DOHH2 (cell line): ENCODE measurements around the gene PLCL1.

Experiments
- EZH2phosphoT487 ChIP-seq: fragments of 200-600 bp; sonication (generic); IDR thresholded peaks from 2 replicates; pipeline ENCODE4 v1.6.1; 2017; ENCODE audit warnings: borderline replicate concordance, mild to moderate bottlenecking, antibody characterized with exemption, low read length, moderate library complexity, mixed read lengths
- TF ChIP-seq, protein P1 (sequence below): fragments of 200-600 bp; sonication (generic); IDR thresholded peaks from one replicate; pipeline ENCODE4 v1.5.1; 2014; ENCODE audit warnings: antibody characterized with exemption, mild to moderate bottlenecking, low read depth, low read length; ENCODE audit not compliant: poor library complexity, severe bottlenecking

DNA sequence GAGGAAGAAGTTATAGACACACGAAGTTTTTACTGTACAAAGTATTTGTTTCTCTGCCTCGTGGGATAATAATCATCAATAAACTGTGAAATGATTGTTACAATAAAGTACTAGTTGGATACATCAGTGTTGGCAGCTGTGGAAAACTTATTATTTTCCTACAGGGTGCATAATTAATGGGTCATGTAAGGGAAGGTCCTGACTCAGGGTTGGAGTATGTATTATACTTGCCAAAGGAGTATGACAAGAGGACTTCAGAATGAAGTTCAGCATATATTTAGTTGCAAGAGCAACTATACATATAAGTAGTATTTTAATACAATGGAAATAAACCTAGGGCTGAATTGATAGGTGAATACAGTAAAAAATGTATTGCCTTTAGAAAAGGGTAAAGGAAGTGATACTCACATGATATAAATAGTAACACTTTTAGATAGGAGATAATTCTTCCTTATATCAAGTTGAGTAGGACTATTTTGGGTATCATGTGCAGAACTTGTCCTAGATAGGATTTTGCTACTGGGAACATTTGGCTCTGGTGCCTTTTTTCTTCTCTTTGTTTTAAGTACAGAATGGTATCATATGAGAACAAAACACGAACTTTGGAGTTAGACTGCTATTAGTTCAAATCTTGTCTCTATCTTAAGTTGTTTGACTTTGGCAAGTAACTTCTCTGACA is 79.1 kb downstream of the PLCL1 start:
- TF ChIP-seq, protein P1, sequence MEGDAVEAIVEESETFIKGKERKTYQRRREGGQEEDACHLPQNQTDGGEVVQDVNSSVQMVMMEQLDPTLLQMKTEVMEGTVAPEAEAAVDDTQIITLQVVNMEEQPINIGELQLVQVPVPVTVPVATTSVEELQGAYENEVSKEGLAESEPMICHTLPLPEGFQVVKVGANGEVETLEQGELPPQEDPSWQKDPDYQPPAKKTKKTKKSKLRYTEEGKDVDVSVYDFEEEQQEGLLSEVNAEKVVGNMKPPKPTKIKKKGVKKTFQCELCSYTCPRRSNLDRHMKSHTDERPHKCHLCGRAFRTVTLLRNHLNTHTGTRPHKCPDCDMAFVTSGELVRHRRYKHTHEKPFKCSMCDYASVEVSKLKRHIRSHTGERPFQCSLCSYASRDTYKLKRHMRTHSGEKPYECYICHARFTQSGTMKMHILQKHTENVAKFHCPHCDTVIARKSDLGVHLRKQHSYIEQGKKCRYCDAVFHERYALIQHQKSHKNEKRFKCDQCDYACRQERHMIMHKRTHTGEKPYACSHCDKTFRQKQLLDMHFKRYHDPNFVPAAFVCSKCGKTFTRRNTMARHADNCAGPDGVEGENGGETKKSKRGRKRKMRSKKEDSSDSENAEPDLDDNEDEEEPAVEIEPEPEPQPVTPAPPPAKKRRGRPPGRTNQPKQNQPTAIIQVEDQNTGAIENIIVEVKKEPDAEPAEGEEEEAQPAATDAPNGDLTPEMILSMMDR = no peak
- TF ChIP-seq EZH2phosphoT487 = no peak
